Measurements from ENCODE around the gene NAA50. TPM values are rescaled to one million over a fixed set of nuclear protein-coding genes. Genes with fewer than 3 reads are reported as not detected.

The NAA50 gene
- total RNA-seq, 1 experiment from 2014 or later = 743 TPM

- no peak for DNase-seq (ENCODE audit: low spot score)
Measured at GRCh38 chr3:113743006-113743630, 2.9 kb downstream of the NAA50 start.

GRCh38 chr3:113741620-113742019 is 4.4 kb downstream of the NAA50 start:
- DNase-seq (ENCODE audit: low spot score) = no peak

GRCh38 chr3:113741086-113741485 is 5.0 kb downstream of the NAA50 start:
- DNase-seq (ENCODE audit: low spot score) = no peak

DNA sequence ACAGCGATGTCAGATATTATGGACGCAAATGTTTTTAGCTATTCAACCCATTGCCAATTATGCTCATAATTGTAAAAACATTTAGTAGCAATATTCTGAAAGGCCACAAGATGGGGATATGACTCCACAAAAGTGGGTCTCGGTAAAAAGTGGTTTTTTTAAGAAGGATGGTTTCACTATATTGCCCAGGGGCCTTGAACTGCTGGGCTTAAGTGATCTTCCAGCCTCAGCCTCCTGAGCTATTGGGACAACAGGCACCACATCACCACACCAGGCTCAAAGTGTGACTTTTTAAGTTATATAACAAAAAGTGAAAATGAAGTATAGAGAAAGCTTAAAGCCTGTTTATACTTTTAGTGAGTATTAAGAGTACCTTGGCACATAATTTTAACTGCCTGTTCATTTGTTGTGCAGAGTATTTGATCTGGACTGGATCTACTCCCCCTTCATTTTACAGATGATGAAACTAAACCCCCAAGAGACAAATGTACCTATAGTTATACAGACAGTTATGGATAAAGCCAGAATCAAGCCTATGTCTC is 9.4 kb downstream of the NAA50 start:
- peak; percentile 75 for DNase-seq (ENCODE audit: low spot score)

DNA sequence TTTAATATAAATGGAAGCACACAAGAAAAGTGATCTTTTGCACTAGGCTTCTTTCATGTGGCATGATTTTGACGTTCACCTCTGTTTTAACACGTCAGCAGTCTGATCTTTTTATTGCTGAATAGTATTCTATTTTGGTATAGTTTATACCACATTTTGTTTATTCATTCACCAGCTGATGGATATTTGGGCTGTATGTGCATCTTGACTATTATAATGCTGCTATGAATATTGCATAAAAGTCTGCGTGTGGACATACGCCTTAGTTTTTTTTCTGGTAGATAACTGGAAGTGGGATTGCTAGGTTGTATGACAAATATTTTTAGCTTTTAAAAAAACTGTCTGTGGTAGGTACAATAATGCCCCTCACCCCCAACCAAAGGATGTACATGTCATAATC is 14.4 kb downstream of the NAA50 start:
- DNase-seq (ENCODE audit: low spot score) = no peak

GRCh38 chr3:113730550-113730949 is 15.5 kb downstream of the NAA50 start:
- DNase-seq (ENCODE audit: low spot score) = no peak

- no peak for DNase-seq (ENCODE audit: low spot score)
Measured at GRCh38 chr3:113728661-113729060, 17.4 kb downstream of the NAA50 start.

DNA sequence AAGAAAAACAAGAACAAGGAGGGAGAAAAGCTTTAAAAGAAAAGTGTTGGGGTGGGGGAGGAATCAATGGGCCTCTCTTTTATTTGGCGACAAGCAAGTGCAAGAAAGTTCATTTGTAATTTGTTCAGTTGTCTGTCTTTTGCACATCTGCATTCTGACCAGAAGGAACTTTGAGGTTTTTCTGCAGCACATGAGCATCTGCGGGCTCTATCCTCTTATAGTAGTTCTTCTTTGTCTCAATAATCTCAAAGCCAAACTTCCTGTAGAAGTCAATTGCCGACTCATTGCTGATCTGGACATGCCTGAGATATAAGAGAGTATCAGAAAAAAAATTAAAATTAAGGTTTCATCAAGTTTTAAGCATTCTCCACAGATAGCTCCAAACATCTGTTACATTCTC is 24.4 kb downstream of the NAA50 start:
- DNase-seq (ENCODE audit: low spot score) = no peak

DNA sequence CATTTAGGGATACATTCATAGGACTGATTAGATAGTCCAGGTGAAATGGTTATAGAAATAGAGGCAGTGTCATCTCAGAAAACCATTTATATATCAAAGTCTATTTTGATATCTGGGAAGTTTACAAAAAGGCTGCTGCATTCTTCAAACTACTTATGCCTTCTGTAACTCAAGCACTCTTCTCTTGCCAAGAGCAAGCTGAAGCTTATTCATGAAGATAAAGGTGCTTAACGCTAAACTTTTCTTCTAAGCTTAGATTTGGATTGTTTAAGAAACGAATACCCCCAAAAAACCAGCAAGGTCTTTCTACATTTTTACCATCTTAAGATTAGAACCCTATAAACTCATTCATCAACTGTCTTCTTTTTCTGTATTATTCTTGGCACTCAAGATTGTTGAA is 26.3 kb downstream of the NAA50 start:
- no peak for DNase-seq (ENCODE audit: low spot score)

GRCh38 chr3:113719294-113719693 is 26.8 kb downstream of the NAA50 start:
- DNase-seq (ENCODE audit: low spot score) = no peak

DNA sequence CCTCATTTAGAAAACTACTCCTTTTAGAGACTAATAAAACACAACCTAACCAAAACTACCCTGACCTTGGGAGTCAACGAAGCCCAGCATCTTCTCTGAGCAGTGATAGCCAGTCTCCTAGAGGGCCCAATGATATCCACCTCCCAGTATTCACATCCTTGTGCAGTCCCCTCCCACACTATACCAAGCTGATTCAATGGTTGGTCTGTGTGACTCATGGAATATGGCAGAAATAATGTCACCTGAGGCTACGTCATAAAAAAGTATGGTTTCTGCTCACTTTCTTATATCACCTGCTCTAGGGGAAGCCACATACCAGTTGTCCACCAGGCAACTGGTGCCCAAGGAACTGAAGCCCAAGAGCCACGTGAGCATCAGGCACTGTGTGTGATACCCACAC is 28.2 kb downstream of the NAA50 start:
- DNase-seq (ENCODE audit: low spot score) = no peak

GRCh38 chr3:113717308-113717707 is 28.7 kb downstream of the NAA50 start:
- DNase-seq (ENCODE audit: low spot score) = no peak

DNA sequence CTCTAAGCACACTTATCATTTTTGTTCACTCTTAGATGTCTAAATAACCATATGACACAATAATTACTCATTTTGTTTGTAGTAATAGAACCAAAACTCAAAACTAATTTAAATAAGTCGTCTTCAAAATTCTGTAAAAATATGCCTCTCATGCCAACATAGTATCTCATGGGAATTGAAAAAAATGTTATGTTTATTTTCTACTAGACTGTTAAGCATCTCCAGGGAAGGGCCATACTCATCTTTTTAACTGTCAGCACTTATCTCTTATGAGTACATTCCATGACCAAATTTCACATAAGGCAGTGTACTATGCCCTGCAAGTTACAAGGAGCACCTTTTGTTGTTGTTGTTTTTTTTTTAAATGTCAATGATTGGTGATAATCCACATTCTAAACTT is 31.3 kb downstream of the NAA50 start:
- DNase-seq (ENCODE audit: low spot score) = no peak

DNA sequence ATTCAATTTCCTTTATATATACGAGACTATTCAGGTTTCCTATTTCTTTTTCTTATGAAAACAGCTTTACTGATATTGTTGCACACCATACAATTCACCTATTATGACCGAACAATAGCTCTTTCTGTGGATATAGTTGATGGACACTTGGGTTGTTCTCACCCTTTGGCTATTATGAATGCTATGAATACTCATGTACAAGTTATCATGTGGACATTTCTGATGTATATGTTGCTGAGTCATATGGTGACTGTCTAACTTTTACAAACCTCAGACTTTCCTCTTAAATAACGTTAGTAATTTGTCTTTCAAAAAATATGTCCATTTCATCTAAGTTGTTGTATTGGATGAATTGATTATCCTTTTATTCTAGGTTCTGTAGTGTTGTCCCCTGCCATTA is 33.9 kb downstream of the NAA50 start:
- no peak for DNase-seq (ENCODE audit: low spot score)

DNA sequence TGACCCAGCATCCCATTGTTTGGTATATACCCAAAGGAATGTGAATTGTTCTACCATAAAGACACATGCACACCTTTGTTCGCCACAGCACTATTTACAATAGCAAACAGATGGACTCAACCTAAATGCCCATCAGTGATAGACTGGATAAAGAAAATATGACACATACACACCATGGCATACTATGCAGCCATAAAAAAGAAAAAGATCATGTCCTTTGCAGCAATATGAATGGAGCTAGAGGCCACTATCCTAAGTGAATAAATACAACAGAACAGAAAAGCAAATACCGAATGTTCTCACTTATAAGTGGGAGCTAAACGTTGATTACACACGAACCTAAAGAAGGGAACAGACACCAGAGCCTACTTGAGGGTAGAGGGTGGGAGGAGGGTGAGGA is 38.2 kb downstream of the NAA50 start:
- DNase-seq (ENCODE audit: low spot score) = no peak

DNA sequence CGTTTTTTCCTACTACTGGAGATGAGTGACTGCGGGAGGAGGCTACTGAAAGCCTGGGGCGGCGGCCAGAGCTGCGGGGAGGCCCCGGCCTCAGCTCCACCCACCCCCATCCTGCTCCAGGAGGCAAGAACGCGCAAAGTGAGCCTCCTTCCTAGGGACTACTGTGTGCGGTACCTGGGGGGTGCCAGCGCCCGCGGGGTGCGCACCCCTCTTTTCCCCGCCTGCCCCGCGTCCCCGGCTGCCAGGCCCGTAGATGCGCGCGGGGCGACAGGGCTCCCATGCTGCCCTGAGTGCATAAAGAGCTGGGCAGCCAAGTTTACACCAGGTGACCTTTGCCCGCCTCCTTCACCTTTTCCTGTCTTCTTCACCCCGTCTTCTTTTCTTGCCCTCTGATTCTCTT is 47.1 kb downstream of the NAA50 start:
- peak; percentile 24 for DNase-seq (ENCODE audit: low spot score)

- DNase-seq (ENCODE audit: low spot score) = no peak
Measured at GRCh38 chr3:113698213-113698742, 47.8 kb downstream of the NAA50 start.

DNA sequence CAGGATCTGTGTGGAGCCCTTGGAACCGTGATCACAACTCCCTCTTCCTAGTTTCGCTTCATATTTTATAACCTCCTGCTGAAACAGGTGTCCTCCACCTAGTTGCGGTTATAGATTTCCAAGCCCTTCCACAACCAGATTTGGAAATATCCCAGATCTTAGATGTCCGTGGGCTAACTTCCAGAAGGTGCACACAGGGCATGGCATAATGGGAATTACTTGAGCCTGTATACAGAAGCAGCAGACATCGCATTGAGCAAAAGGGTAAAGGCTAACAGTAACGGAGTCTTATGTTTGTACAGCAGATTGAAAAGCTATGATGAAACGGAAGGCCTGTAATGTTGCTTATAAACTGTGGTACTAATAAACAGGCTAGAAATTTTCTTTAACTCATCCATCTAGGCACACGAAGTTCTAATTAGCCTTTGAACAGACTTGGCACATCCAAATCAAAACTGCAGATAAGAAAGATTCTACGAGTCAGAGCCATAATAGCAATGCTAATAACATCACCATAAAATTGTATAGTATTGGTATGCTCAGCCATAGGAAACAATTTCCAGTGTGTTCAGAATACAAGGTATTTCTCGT is 48.5 kb downstream of the NAA50 start:
- DNase-seq (ENCODE audit: low spot score) = peak; percentile 47

GRCh38 chr3:113696658-113697499 is 49.2 kb downstream of the NAA50 start:
- DNase-seq (ENCODE audit: low spot score) = peak; percentile 100

DNA sequence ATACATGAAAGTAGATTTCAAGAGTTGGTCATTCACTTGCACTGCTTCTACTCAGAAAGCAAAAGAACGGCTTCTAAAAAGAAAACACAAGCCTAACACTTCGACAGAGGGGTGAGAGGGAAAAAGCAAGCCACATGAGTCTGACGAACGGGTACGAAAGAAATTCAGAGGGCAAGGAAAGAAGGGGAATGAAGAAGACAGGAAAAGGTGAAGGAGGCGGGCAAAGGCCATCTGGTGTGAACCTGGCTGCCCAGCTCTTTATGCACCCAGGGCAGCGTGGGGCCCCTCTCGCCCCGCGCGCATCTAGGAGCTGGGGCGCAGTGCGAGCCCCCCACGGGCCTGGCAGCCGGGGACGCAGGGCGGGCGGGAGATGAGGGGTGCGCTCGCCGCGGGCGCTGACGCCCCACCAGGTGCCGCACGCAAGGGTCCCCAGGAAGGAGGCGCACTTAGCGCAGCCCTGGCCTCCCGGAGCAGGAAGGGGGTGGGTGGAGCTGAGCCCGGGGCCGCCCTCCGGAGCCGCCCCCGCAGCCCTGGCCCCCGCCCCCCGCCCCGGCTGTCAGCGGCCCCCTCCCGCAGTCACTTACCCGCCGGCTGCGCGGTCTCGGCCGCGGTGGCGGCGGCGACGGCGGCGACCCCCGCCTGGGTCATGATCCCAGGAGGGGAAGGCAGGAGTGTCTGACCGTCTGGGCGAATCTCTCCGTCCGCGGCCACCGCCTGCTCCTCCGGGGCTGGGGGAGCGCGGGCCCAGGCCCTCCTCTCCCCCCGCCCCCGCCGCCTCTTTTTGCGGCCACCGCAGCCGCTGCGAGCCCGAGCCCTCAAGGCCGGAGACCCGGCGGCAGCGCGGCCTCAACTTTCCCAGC is 50.0 kb downstream of the NAA50 start, which contains the start of gene USF3:
TSS of gene USF3 (minus strand) at position 857 of the 860 bp plus-strand sequence. CDS start 21,764 bp downstream, outside the sequence.
- DNase-seq (ENCODE audit: low spot score) = peak; percentile 70

GRCh38 chr3:113695431-113695785 is 50.6 kb downstream of the NAA50 start:
- DNase-seq (ENCODE audit: low spot score) = no peak
